Activated B cell treated with CpG ODN at 0.5 μM for 24 hours (primary cell): ENCODE measurements around the gene KLF18. TPM values are rescaled to one million over a fixed set of nuclear protein-coding genes. Genes with fewer than 3 reads are reported as not detected.

Experiments
- ATAC-seq: fragments of 200-7000 bp; cut with Tn5 transposase; one replicate; pipeline ENCODE4 v1.10.0; 2021; ENCODE audit warnings: low read depth, mild to moderate bottlenecking, moderate library complexity
- CTCF ChIA-PET: fragments of 350-600 bp; sonication (Branson Sonifier 250); formaldehyde crosslinking; loops from one replicate; lab custom pipeline; 2021; ENCODE audit warnings: antibody characterized with exemption; lab: Charles Lee
- POLR2A ChIA-PET: fragments of 350-600 bp; sonication (Branson Sonifier 250); formaldehyde crosslinking; loops from one replicate; lab custom pipeline; 2021; ENCODE audit warnings: antibody characterized with exemption; lab: Charles Lee
- DNase-seq: peaks from one replicate; pipeline ENCODE4 v3.0.0; 2022
- H3K27ac Mint-ChIP-seq: one replicate; pipeline ENCODE4 v1.8.0; 2020; ENCODE audit warnings: mixed read lengths
- H3K27me3 Mint-ChIP-seq: one replicate; pipeline ENCODE4 v1.8.0; 2021; ENCODE audit warnings: mixed read lengths
- H3K36me3 Mint-ChIP-seq: one replicate; pipeline ENCODE4 v1.8.0; 2021; ENCODE audit warnings: low read depth, mixed read lengths
- H3K4me1 Mint-ChIP-seq: one replicate; pipeline ENCODE4 v1.8.0; 2021; ENCODE audit warnings: mixed read lengths
- H3K4me3 Mint-ChIP-seq: one replicate; pipeline ENCODE4 v1.8.0; 2020; ENCODE audit warnings: mild to moderate bottlenecking, mixed read lengths
- H3K9me3 Mint-ChIP-seq: one replicate; pipeline ENCODE4 v1.8.0; 2020; ENCODE audit warnings: mixed read lengths
- intact Hi-C: fragments of 100-400 bp; cut with micrococcal nuclease; formaldehyde crosslinking; loops from one replicate; pipeline ENCODE4 v1.15.1; 2024
- total RNA-seq: library from RNA; stranded (reverse); gene quantifications from 2 replicates; pipeline ENCODE4 v1.2.3, GENCODE V29; 2022
- TF ChIP-seq, protein P1 (sequence below): fragments of 200-600 bp; IDR thresholded peaks from one replicate; pipeline ENCODE4 v1.8.0; 2022; ENCODE audit warnings: antibody characterized with exemption, mild to moderate bottlenecking

The KLF18 gene
- total RNA-seq: not detected in 2 replicates

DNA sequence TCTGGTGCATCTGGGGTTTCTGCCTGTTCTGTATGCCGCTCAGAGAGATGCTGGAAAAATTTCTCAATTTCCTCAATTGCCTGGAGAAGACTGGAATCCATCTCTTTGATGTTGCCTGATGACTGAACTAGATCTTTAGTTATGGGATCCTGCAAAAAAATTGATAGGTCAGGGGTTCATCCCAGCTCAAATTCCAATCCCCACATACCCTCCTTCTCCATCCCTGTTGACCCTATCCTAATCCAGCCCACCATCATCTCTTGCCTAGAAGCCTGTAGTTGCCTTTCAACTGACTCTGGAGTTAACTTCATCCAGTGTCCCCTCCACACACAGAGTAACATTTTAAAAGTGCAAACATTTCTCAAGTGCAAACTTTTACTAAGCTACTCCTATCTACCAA, at the start of gene KLF18:
Gene KLF18 (minus strand): TSS at position 101 of the 400 bp plus-strand sequence. CDS start 0 bp downstream, at position 101.
- H3K36me3 Mint-ChIP-seq: peaks cover 4% of the 10 kb centered on the region
- H3K4me3 Mint-ChIP-seq: no peak within 1 kb of the TSS
- peaks cover 4% of the 10 kb centered on the region for H3K27me3 Mint-ChIP-seq
- DNase-seq: no peak
- TF ChIP-seq, protein P1, sequence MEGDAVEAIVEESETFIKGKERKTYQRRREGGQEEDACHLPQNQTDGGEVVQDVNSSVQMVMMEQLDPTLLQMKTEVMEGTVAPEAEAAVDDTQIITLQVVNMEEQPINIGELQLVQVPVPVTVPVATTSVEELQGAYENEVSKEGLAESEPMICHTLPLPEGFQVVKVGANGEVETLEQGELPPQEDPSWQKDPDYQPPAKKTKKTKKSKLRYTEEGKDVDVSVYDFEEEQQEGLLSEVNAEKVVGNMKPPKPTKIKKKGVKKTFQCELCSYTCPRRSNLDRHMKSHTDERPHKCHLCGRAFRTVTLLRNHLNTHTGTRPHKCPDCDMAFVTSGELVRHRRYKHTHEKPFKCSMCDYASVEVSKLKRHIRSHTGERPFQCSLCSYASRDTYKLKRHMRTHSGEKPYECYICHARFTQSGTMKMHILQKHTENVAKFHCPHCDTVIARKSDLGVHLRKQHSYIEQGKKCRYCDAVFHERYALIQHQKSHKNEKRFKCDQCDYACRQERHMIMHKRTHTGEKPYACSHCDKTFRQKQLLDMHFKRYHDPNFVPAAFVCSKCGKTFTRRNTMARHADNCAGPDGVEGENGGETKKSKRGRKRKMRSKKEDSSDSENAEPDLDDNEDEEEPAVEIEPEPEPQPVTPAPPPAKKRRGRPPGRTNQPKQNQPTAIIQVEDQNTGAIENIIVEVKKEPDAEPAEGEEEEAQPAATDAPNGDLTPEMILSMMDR: no peak
- intact Hi-C loops: no loop called here
- ChIA-PET POLR2A (no interaction called here), CTCF (no interaction called here)
- no peaks in the 10 kb centered on the region for H3K4me1 Mint-ChIP-seq
- peaks cover 17% of the 10 kb centered on the region for H3K9me3 Mint-ChIP-seq
- ATAC-seq: no peak
- H3K27ac Mint-ChIP-seq: no peak within 1 kb of the TSS

DNA sequence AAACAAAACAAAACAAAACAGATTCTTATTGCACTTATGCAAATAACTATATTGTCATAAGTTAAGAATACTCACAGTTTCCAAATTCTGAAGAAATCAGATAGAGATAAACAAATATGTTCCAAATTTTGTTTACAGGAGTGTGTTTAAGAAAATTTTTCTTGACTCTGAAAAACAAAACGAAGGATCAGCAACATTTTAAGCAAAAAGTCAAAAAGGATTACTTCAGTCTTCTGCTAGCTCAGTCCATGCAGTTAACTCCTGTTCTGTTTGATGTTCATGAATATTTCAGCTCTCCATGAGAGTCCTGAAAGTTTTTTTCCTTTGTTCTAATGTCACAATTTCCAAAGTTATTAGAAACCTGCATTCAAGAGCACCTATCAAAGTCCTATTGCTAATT, 33.2 kb upstream of the KLF18 start:
- H3K4me3 Mint-ChIP-seq: no peak overlapping the region
- POLR2A ChIA-PET: no interaction called here
- H3K9me3 Mint-ChIP-seq: peaks cover 9% of the 10 kb centered on the region
- peaks cover 2% of the 10 kb centered on the region for H3K36me3 Mint-ChIP-seq
- intact Hi-C loops: no loop called here
- H3K27me3 Mint-ChIP-seq: peaks cover 18% of the 10 kb centered on the region
- CTCF ChIA-PET: no interaction called here
- TF ChIP-seq, protein P1: no peak
- no peak overlapping the region for H3K27ac Mint-ChIP-seq
- DNase-seq (no peak), ATAC-seq (no peak)
- H3K4me1 Mint-ChIP-seq: no peaks in the 10 kb centered on the region

DNA sequence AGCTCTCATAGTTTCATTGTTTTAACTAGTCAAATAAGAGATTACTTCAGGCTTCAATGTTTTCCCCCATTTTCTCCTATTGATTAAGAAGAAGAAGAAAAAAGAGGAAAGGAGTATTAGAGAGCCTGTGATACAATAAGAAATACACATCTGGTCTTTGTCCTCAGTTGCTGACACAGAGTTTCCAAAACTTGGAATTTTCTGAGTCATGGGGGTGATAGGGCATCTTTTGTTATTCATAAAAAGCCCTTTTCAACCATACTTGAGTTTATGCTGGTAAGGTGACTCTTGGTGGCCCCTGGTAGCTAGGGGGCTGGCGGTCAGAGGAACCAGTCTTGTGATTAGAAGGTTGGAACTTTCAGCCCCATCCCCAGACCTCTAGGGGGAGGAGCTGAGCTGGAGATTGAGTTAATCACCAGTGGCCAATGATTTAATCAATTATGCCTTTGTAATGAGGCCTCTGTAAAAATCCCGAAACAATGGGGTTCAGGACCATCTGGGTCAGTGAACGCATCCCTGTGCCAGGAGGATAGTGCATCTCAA, 28.9 kb upstream of the KLF18 start:
- no peak for DNase-seq
- Mint-ChIP-seq H3K27ac (no peak overlapping the region), H3K27me3 (peaks cover 25% of the 10 kb centered on the region), H3K9me3 (peaks cover 21% of the 10 kb centered on the region), H3K4me1 (no peaks in the 10 kb centered on the region), H3K36me3 (peaks cover 2% of the 10 kb centered on the region), H3K4me3 (no peak overlapping the region)
- TF ChIP-seq, protein P1: no peak
- POLR2A ChIA-PET: no interaction called here
- intact Hi-C loops: no loop called here
- CTCF ChIA-PET: no interaction called here
- ATAC-seq: no peak

DNA sequence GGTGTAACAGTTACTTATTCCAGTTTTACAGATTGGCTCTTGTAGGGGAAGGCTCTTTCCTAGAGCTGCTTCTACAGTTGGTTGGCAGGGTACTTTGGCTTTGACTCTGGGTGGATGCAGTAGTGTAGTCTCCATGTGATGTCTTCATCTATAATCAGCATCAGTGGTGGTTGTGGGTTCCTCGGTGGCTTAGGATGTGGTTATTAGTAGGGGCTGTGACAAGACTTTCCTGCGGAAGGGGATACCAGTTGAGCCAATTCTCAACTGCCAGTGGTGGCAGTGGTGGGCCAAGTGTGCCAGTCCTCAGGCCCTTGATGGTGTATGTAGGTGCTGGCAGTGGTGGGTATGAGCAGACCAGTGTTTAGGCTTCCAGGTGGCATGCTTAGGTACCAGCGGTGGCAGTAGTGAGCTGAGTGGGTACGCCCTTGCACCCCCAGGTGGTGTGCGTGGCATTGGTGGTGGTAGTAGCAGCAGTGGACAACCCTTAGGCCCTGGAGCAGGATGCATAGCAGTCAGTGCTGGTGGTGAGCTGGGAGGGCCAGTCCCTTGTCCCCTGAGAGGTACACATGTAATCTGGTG, 27.2 kb upstream of the KLF18 start:
- ChIA-PET POLR2A (no interaction called here), CTCF (no interaction called here)
- Mint-ChIP-seq H3K9me3 (peaks cover 15% of the 10 kb centered on the region), H3K4me1 (no peaks in the 10 kb centered on the region), H3K27ac (no peak overlapping the region), H3K36me3 (peaks cover 2% of the 10 kb centered on the region), H3K27me3 (peaks cover 19% of the 10 kb centered on the region), H3K4me3 (no peak overlapping the region)
- DNase-seq (no peak), ATAC-seq (no peak)
- intact Hi-C loops: no loop called here
- TF ChIP-seq, protein P1: no peak

DNA sequence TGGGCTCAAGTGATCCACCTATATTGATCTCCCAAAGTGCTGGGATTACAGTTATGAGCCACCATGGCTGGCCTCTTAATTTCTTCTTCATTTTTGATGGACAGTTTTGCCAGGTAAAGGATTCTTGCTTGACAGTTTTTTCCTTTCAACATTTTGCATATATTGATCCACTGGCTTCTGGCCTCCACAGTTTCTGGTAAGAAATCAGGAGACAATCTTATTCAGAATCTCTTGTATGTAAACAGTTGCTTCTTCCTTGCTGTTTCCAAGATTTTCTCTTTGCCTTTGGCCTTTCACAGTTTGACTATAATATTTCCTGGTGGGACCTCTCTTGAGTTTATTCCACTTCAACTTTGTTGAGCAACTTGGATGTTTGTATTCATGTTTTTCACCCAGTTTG, 20.1 kb upstream of the KLF18 start:
- no peaks in the 10 kb centered on the region for H3K27me3 Mint-ChIP-seq

More for the DNA sequence above, 20.1 kb upstream of the KLF18 start:
- CTCF ChIA-PET: no interaction called here
- Mint-ChIP-seq H3K27ac (no peak overlapping the region), H3K9me3 (peaks cover 11% of the 10 kb centered on the region), H3K4me3 (no peak overlapping the region), H3K4me1 (no peaks in the 10 kb centered on the region), H3K36me3 (peaks cover 3% of the 10 kb centered on the region)
- POLR2A ChIA-PET: no interaction called here
- no peak for ATAC-seq
- DNase-seq: no peak
- intact Hi-C loops: no loop called here
- TF ChIP-seq, protein P1: no peak
